ENCODE measurements around the gene SLC2A13.
A peak's percentile ranks its signal among the peaks of the same experiment; 100 is the strongest.
"Not testable (repeated sequence)": the region's sequence is repeated elsewhere in the genome, so short reads cannot be mapped to it uniquely, and the experiment has no call there.

SLC2A13 gene

DNA sequence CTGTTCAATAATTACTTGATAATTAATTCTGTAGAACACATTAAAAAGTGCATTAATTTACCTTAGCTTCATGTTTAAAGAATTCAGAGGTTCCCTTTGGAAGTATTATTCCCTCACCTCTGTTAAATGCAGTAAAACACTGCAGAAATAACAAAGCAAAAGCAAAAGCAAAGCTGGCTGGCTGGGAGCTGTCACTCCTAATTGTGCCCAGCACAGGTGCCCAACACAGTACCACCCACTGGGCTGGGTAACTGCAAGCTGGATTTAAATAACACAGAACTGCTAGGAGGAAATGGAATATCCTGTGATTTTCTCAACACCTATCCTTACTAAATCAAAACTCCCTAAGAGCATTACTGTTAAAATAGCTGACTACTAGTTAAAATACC is 72.6 kb downstream of the SLC2A13 start:
- no peak overlapping the region for H3K27ac ChIP-seq (ENCODE audit: low read length)
- peaks cover 39% of the 10 kb centered on the region for H3K4me1 ChIP-seq (ENCODE audit: insufficient read depth, low read length)
- no peak overlapping the region for H3K9ac ChIP-seq (ENCODE audit: low read depth, low read length)
- no peaks in the 10 kb centered on the region for H3K9me3 ChIP-seq (ENCODE audit: insufficient read depth, low read depth, low read length)
- 0 out of 2 replicates have a peak overlapping the region, but pooled peaks have one; percentile 32 for H3K4me3 ChIP-seq (ENCODE audit: low read length)
- H3K27me3 ChIP-seq (ENCODE audit: insufficient read depth, low read length), result no peaks in the 10 kb centered on the region
- no peaks in the 10 kb centered on the region for H3K36me3 ChIP-seq (ENCODE audit: insufficient read depth, low read depth, low read length)

GRCh38 chr12:40032433-40033241 is 73.2 kb downstream of the SLC2A13 start:
- Histone ChIP-seq H3K27me3 (ENCODE audit: insufficient read depth, low read length) (no peaks in the 10 kb centered on the region), H3K36me3 (ENCODE audit: insufficient read depth, low read depth, low read length) (no peaks in the 10 kb centered on the region), H3K9ac (ENCODE audit: low read depth, low read length) (no peak overlapping the region), H3K4me3 (ENCODE audit: low read length) (peak overlapping the region; percentile 32), H3K4me1 (ENCODE audit: insufficient read depth, low read length) (peaks cover 39% of the 10 kb centered on the region), H3K9me3 (ENCODE audit: insufficient read depth, low read depth, low read length) (no peaks in the 10 kb centered on the region), H3K27ac (ENCODE audit: low read length) (peak overlapping the region; percentile 5)

GRCh38 chr12:40031965-40032364 is 73.9 kb downstream of the SLC2A13 start:
- H3K4me3 ChIP-seq (ENCODE audit: low read length), result no peak overlapping the region
- no peaks in the 10 kb centered on the region for H3K27me3 ChIP-seq (ENCODE audit: insufficient read depth, low read length)
- no peaks in the 10 kb centered on the region for H3K9me3 ChIP-seq (ENCODE audit: insufficient read depth, low read depth, low read length)
- H3K27ac ChIP-seq (ENCODE audit: low read length), result peak overlapping the region; percentile 5
- H3K36me3 ChIP-seq (ENCODE audit: insufficient read depth, low read depth, low read length), result no peaks in the 10 kb centered on the region
- H3K9ac ChIP-seq (ENCODE audit: low read depth, low read length), result peak overlapping the region; percentile 25; the same call in 1 of the 2 replicates
- peaks cover 39% of the 10 kb centered on the region for H3K4me1 ChIP-seq (ENCODE audit: insufficient read depth, low read length)

GRCh38 chr12:40030970-40031369 is 74.9 kb downstream of the SLC2A13 start:
- not testable (repeated sequence) for H3K36me3 ChIP-seq (ENCODE audit: insufficient read depth, low read depth, low read length); H3K9me3 ChIP-seq (ENCODE audit: insufficient read depth, low read depth, low read length); H3K27ac ChIP-seq (ENCODE audit: low read length); H3K27me3 ChIP-seq (ENCODE audit: insufficient read depth, low read length); H3K9ac ChIP-seq (ENCODE audit: low read depth, low read length); H3K4me3 ChIP-seq (ENCODE audit: low read length)
- H3K4me1 ChIP-seq (ENCODE audit: insufficient read depth, low read length), result peaks cover 39% of the 10 kb centered on the region

DNA sequence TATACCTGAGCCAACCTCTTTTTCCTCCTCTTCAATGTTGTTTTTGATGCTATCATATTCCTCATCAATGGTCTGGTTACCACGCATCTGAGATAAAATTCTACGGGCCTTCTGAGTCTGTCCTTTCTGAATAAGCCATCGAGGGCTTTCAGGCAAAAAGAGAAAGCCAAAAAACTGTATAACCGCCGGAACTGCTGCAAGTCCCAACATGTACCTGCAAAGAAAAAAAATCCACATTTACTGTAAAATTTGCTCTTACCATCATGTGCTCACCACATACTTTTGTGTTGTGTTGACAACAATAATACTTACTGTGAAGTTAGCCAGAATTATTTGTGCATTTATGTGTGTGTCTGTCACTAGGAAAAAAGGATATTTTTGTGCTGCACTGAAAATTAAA is 77.6 kb downstream of the SLC2A13 start:
- H3K9ac ChIP-seq (ENCODE audit: low read depth, low read length), result no peak overlapping the region
- no peak overlapping the region for H3K27ac ChIP-seq (ENCODE audit: low read length)
- H3K36me3 ChIP-seq (ENCODE audit: insufficient read depth, low read depth, low read length), result no peaks in the 10 kb centered on the region
- H3K27me3 ChIP-seq (ENCODE audit: insufficient read depth, low read length), result no peaks in the 10 kb centered on the region
- no peaks in the 10 kb centered on the region for H3K9me3 ChIP-seq (ENCODE audit: insufficient read depth, low read depth, low read length)
- H3K4me1 ChIP-seq (ENCODE audit: insufficient read depth, low read length), result peaks cover 21% of the 10 kb centered on the region
- H3K4me3 ChIP-seq (ENCODE audit: low read length), result no peak overlapping the region

GRCh38 chr12:40022850-40023249 is 83.0 kb downstream of the SLC2A13 start:
- no peaks in the 10 kb centered on the region for H3K36me3 ChIP-seq (ENCODE audit: insufficient read depth, low read depth, low read length)
- H3K27me3 ChIP-seq (ENCODE audit: insufficient read depth, low read length), result no peaks in the 10 kb centered on the region; the same call in 1 of the 2 replicates
- no peak overlapping the region for H3K27ac ChIP-seq (ENCODE audit: low read length)
- H3K9ac ChIP-seq (ENCODE audit: low read depth, low read length), result no peak overlapping the region
- H3K9me3 ChIP-seq (ENCODE audit: insufficient read depth, low read depth, low read length), result no peaks in the 10 kb centered on the region
- no peak overlapping the region for H3K4me3 ChIP-seq (ENCODE audit: low read length)
- peaks cover 26% of the 10 kb centered on the region for H3K4me1 ChIP-seq (ENCODE audit: insufficient read depth, low read length)

- no peaks in the 10 kb centered on the region for H3K9me3 ChIP-seq (ENCODE audit: insufficient read depth, low read depth, low read length)
These were observed 85.6 kb downstream of the SLC2A13 start for GRCh38 chr12:40020261-40020691.

DNA sequence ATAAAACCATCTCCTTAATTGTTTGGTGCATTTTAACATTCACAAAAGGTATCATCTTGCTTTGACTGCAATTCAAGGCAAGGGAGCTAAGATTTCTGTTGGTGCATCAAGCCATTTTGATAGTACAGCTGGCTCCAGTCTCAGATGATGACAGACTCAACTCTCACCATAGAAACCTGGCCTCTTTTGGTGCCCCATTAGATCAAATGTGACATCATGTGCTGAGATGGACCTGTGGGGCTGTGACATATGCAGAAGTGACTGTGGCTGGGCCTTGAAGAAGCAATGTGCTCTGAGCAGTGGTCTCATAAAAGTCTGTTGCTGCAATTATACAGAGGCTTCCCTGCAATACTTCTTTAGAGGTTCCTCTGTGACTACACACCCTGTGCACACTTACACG is 88.4 kb downstream of the SLC2A13 start:
- Histone ChIP-seq H3K36me3 (ENCODE audit: insufficient read depth, low read depth, low read length) (no peaks in the 10 kb centered on the region), H3K27ac (ENCODE audit: low read length) (no peak overlapping the region), H3K9me3 (ENCODE audit: insufficient read depth, low read depth, low read length) (no peaks in the 10 kb centered on the region), H3K9ac (ENCODE audit: low read depth, low read length) (no peak overlapping the region), H3K4me3 (ENCODE audit: low read length) (no peak overlapping the region), H3K4me1 (ENCODE audit: insufficient read depth, low read length) (peaks cover 29% of the 10 kb centered on the region), H3K27me3 (ENCODE audit: insufficient read depth, low read length) (no peaks in the 10 kb centered on the region; the same call in 1 of the 2 replicates)

More at GRCh38 chr12:40020261-40020691, 85.6 kb downstream of the SLC2A13 start:
- no peaks in the 10 kb centered on the region; the same call in 1 of the 2 replicates for H3K27me3 ChIP-seq (ENCODE audit: insufficient read depth, low read length)
- peaks cover 26% of the 10 kb centered on the region for H3K4me1 ChIP-seq (ENCODE audit: insufficient read depth, low read length)
- no peaks in the 10 kb centered on the region for H3K36me3 ChIP-seq (ENCODE audit: insufficient read depth, low read depth, low read length)
- H3K9ac ChIP-seq (ENCODE audit: low read depth, low read length), result peak overlapping the region; percentile 13; the same call in 1 of the 2 replicates
- H3K27ac ChIP-seq (ENCODE audit: low read length), result no peak overlapping the region
- peak overlapping the region; percentile 17; the same call in 1 of the 2 replicates for H3K4me3 ChIP-seq (ENCODE audit: low read length)

GRCh38 chr12:40016980-40017379 is 88.9 kb downstream of the SLC2A13 start:
- H3K36me3 ChIP-seq (ENCODE audit: insufficient read depth, low read depth, low read length), result no peaks in the 10 kb centered on the region
- H3K27ac ChIP-seq (ENCODE audit: low read length), result no peak overlapping the region
- no peak overlapping the region for H3K9ac ChIP-seq (ENCODE audit: low read depth, low read length)
- H3K4me3 ChIP-seq (ENCODE audit: low read length), result no peak overlapping the region
- no peaks in the 10 kb centered on the region; the same call in 1 of the 2 replicates for H3K27me3 ChIP-seq (ENCODE audit: insufficient read depth, low read length)
- no peaks in the 10 kb centered on the region for H3K9me3 ChIP-seq (ENCODE audit: insufficient read depth, low read depth, low read length)
- peaks cover 28% of the 10 kb centered on the region for H3K4me1 ChIP-seq (ENCODE audit: insufficient read depth, low read length)

DNA sequence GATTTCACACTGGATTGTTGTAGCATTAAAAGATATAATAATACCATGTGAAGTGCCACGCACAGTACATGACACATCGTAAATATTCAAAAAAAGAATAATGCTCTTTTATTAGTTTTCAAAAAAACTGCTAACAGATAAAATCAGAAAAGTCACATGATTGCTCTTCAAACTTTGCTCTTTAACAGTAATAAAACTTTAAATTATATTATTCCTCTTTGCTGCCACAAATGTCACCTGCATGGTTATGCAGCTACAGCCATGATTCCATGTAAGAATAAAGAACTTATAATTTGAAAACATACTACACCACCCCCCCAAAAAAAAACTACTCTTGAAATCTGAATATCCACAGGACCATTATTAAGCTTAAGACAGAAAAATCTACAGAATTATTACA is 90.0 kb downstream of the SLC2A13 start:
- Histone ChIP-seq H3K27ac (ENCODE audit: low read length) (no peak overlapping the region), H3K4me1 (ENCODE audit: insufficient read depth, low read length) (peaks cover 23% of the 10 kb centered on the region), H3K36me3 (ENCODE audit: insufficient read depth, low read depth, low read length) (no peaks in the 10 kb centered on the region), H3K4me3 (ENCODE audit: low read length) (no peak overlapping the region), H3K27me3 (ENCODE audit: insufficient read depth, low read length) (no peaks in the 10 kb centered on the region; the same call in 1 of the 2 replicates), H3K9me3 (ENCODE audit: insufficient read depth, low read depth, low read length) (no peaks in the 10 kb centered on the region), H3K9ac (ENCODE audit: low read depth, low read length) (no peak overlapping the region)

- Histone ChIP-seq H3K9me3 (ENCODE audit: insufficient read depth, low read depth, low read length) (no peaks in the 10 kb centered on the region), H3K36me3 (ENCODE audit: insufficient read depth, low read depth, low read length) (no peaks in the 10 kb centered on the region), H3K4me1 (ENCODE audit: insufficient read depth, low read length) (peaks cover 19% of the 10 kb centered on the region), H3K27me3 (ENCODE audit: insufficient read depth, low read length) (no peaks in the 10 kb centered on the region), H3K27ac (ENCODE audit: low read length) (no peak overlapping the region), H3K9ac (ENCODE audit: low read depth, low read length) (no peak overlapping the region), H3K4me3 (ENCODE audit: low read length) (no peak overlapping the region)
These were observed 90.5 kb downstream of the SLC2A13 start for GRCh38 chr12:40015345-40015744.

- Histone ChIP-seq H3K36me3 (ENCODE audit: insufficient read depth, low read depth, low read length) (no peaks in the 10 kb centered on the region), H3K4me3 (ENCODE audit: low read length) (no peak overlapping the region), H3K9ac (ENCODE audit: low read depth, low read length) (no peak overlapping the region), H3K27me3 (ENCODE audit: insufficient read depth, low read length) (no peaks in the 10 kb centered on the region), H3K9me3 (ENCODE audit: insufficient read depth, low read depth, low read length) (no peaks in the 10 kb centered on the region), H3K4me1 (ENCODE audit: insufficient read depth, low read length) (peaks cover 8% of the 10 kb centered on the region; the same call in 1 of the 2 replicates), H3K27ac (ENCODE audit: low read length) (no peak overlapping the region)
These were observed 92.0 kb downstream of the SLC2A13 start for GRCh38 chr12:40013847-40014246.

All from iPS-20b (cell line).